OCI-LY7 (cell line): Measurements from ENCODE around the gene STAP2. TPM values are rescaled to one million over a fixed set of nuclear protein-coding genes. Genes with fewer than 3 reads are reported as not detected.

Experiments
- BruUV-seq: library from RNA; stranded (reverse); fragments of 400-500 nt; replicated peaks from 2 replicates; lab custom pipeline; 2021; lab: Mats Ljungman, UMichigan
- CTCF ChIA-PET: fragments of 300-600 bp; sonication (Branson Sonifier 250); formaldehyde crosslinking; loops from one replicate; lab custom pipeline; 2022; ENCODE audit warnings: antibody characterized with exemption; ENCODE audit not compliant: unreplicated experiment; lab: Charles Lee
- POLR2A ChIA-PET: fragments of 300-600 bp; sonication (Branson Sonifier 250); formaldehyde crosslinking; loops from one replicate; lab custom pipeline; 2022; ENCODE audit warnings: antibody characterized with exemption; lab: Charles Lee
- DNase-seq: peaks from one replicate; pipeline ENCODE4 v3.0.0-alpha.2; 2015; ENCODE audit warnings: low spot score
- H2AFZ ChIP-seq: fragments of 200-600 bp; sonication (generic), shearing (Covaris generic); 2 replicates; pipeline ENCODE4 v1.6.1; 2014; ENCODE audit warnings: mild to moderate bottlenecking, antibody characterized with exemption, low read length, moderate library complexity
- H3K27ac ChIP-seq: fragments of 200-600 bp; sonication (generic); 2 replicates; pipeline ENCODE4 v1.5.1; 2014; ENCODE audit warnings: mixed run types, low read depth, mild to moderate bottlenecking, moderate library complexity, low read length, inconsistent platforms; ENCODE audit not compliant: poor library complexity, severe bottlenecking
- H3K36me3 ChIP-seq: fragments of 200-600 bp; sonication (generic); 2 replicates; pipeline ENCODE4 v1.6.1; 2014; ENCODE audit warnings: mild to moderate bottlenecking, antibody characterized with exemption, low read length, moderate library complexity, mixed read lengths; ENCODE audit not compliant: insufficient read depth
- H3K4me1 ChIP-seq: fragments of 200-600 bp; sonication (generic); 2 replicates; pipeline ENCODE4 v1.5.1; 2014; ENCODE audit warnings: mild to moderate bottlenecking, low read length; ENCODE audit not compliant: insufficient read depth, poor library complexity, severe bottlenecking
- H3K4me2 ChIP-seq: fragments of 200-600 bp; sonication (generic); 2 replicates; pipeline ENCODE4 v1.6.1; 2014; ENCODE audit warnings: mild to moderate bottlenecking, low read length
- H3K4me3 ChIP-seq: fragments of 200-600 bp; sonication (generic); 2 replicates; pipeline ENCODE4 v1.5.1; 2014; ENCODE audit warnings: mild to moderate bottlenecking, low read depth, low read length; ENCODE audit not compliant: poor library complexity, severe bottlenecking
- H3K79me2 ChIP-seq: fragments of 200-600 bp; sonication (generic); 2 replicates; pipeline ENCODE4 v1.6.1; 2016; ENCODE audit warnings: low read depth, mild to moderate bottlenecking, low read length, moderate library complexity, mixed read lengths; ENCODE audit not compliant: insufficient read depth
- H3K9me2 ChIP-seq: fragments of 200-600 bp; sonication (generic); 2 replicates; pipeline ENCODE4 v1.6.1; 2016; ENCODE audit warnings: mild to moderate bottlenecking, low read length, mixed read lengths; ENCODE audit not compliant: insufficient read depth
- H3K9me3 ChIP-seq: fragments of 200-600 bp; sonication (generic); 2 replicates; pipeline ENCODE4 v1.6.1; 2014; ENCODE audit warnings: mild to moderate bottlenecking, mixed run types, low read length, mixed read lengths
- H4K20me1 ChIP-seq: fragments of 200-600 bp; sonication (generic); 2 replicates; pipeline ENCODE4 v1.6.1; 2014; ENCODE audit warnings: mild to moderate bottlenecking, antibody characterized with exemption, low read length, moderate library complexity, mixed read lengths; ENCODE audit not compliant: insufficient read depth
- CTCF ChIP-seq: fragments of 200-600 bp; sonication (generic); conservative IDR thresholded peaks from 2 replicates; pipeline ENCODE4 v1.5.1; 2014; ENCODE audit warnings: mild to moderate bottlenecking, antibody characterized with exemption, low read length, moderate library complexity, mixed read lengths
- EZH2phosphoT487 ChIP-seq: fragments of 200-600 bp; sonication (generic); IDR thresholded peaks from 2 replicates; pipeline ENCODE4 v1.6.1; 2018; ENCODE audit warnings: low read depth, borderline replicate concordance, mild to moderate bottlenecking, mixed run types, antibody characterized with exemption, low read length, moderate library complexity, mixed read lengths
- intact Hi-C: fragments of 100-400 bp; cut with micrococcal nuclease; formaldehyde crosslinking; loops from one replicate; pipeline ENCODE4 v1.10.0; 2022; ENCODE audit not compliant: unreplicated experiment
- total RNA-seq, 2 experiments: library from RNA; depleted of rRNA in 1 of 2; stranded (reverse); fragments of >200 nt in 1 of 2; shearing (Covaris generic) in 1 of 2; gene quantifications; 2 replicates each; pipeline ENCODE4 v1.2.3, GENCODE V29; 2014 to 2022

STAP2 gene
- total RNA-seq, 2 experiments from 2014 or later: 1.2 to 1.3 TPM

- CTCF ChIA-PET: no interaction called here
- Histone ChIP-seq H4K20me1 (no peaks in the 10 kb centered on the region), H3K4me1 (peaks cover 8% of the 10 kb centered on the region), H3K36me3 (no peaks in the 10 kb centered on the region), H3K4me3 (no peak overlapping the region), H3K4me2 (no peak overlapping the region), H3K27ac (no peak overlapping the region), H3K9me3 (no peaks in the 10 kb centered on the region), H3K9me2 (no peaks in the 10 kb centered on the region), H3K79me2 (no peaks in the 10 kb centered on the region), H2AFZ (no peak overlapping the region)
- intact Hi-C loops: no loop called here
- no peak for DNase-seq
- POLR2A ChIA-PET: interaction anchor here (0.6 kb wide), 1 partner anchor 140 kb away, joined by 3 read pairs; no protein-coding TSS in a partner anchor
- BruUV-seq: no TSS peak
- no peak for TF ChIP-seq CTCF
- TF ChIP-seq EZH2phosphoT487: no peak
Measured at GRCh38 chr19:4327877-4328242, 10.8 kb downstream of the STAP2 start.

- peak overlapping the region; percentile 25; the same call in 1 of the 2 replicates for H3K4me2 ChIP-seq
- no peaks in the 10 kb centered on the region for H3K9me2 ChIP-seq
- H4K20me1 ChIP-seq: no peaks in the 10 kb centered on the region
- ChIA-PET CTCF (no interaction called here), POLR2A (no interaction called here)
- H3K4me3 ChIP-seq: no peak overlapping the region
- no peak overlapping the region for H2AFZ ChIP-seq
- H3K27ac ChIP-seq: no peak overlapping the region
- no TSS peak for BruUV-seq
- H3K4me1 ChIP-seq: peaks cover 8% of the 10 kb centered on the region
- DNase-seq: peak; percentile 38
- H3K36me3 ChIP-seq: no peaks in the 10 kb centered on the region
- intact Hi-C loops: no loop called here
- TF ChIP-seq CTCF: no peak
- TF ChIP-seq EZH2phosphoT487: no peak
- H3K79me2 ChIP-seq: no peaks in the 10 kb centered on the region
- H3K9me3 ChIP-seq: no peaks in the 10 kb centered on the region
Measured at GRCh38 chr19:4327252-4327876, 11.3 kb downstream of the STAP2 start.

GRCh38 chr19:4326837-4327251, 11.8 kb downstream of the STAP2 start:
- CTCF ChIA-PET: no interaction called here
- Histone ChIP-seq H3K36me3 (no peaks in the 10 kb centered on the region), H4K20me1 (no peaks in the 10 kb centered on the region), H3K9me3 (no peaks in the 10 kb centered on the region), H3K27ac (no peak overlapping the region), H3K79me2 (no peaks in the 10 kb centered on the region), H3K4me3 (no peak overlapping the region), H3K4me2 (peak overlapping the region; percentile 25; the same call in 1 of the 2 replicates), H2AFZ (no peak overlapping the region), H3K9me2 (no peaks in the 10 kb centered on the region), H3K4me1 (peaks cover 8% of the 10 kb centered on the region)
- DNase-seq: no peak
- POLR2A ChIA-PET: no interaction called here
- no TSS peak for BruUV-seq
- TF ChIP-seq EZH2phosphoT487: no peak
- TF ChIP-seq CTCF: no peak
- intact Hi-C loops: no loop called here
